ENCODE data around the gene TMPRSS13. TPM values are rescaled to one million over a fixed set of nuclear protein-coding genes. Genes with fewer than 3 reads are reported as not detected.

The TMPRSS13 gene
- polyA plus RNA-seq, 1 donor from 2014 or later: 0.35 TPM

DNA sequence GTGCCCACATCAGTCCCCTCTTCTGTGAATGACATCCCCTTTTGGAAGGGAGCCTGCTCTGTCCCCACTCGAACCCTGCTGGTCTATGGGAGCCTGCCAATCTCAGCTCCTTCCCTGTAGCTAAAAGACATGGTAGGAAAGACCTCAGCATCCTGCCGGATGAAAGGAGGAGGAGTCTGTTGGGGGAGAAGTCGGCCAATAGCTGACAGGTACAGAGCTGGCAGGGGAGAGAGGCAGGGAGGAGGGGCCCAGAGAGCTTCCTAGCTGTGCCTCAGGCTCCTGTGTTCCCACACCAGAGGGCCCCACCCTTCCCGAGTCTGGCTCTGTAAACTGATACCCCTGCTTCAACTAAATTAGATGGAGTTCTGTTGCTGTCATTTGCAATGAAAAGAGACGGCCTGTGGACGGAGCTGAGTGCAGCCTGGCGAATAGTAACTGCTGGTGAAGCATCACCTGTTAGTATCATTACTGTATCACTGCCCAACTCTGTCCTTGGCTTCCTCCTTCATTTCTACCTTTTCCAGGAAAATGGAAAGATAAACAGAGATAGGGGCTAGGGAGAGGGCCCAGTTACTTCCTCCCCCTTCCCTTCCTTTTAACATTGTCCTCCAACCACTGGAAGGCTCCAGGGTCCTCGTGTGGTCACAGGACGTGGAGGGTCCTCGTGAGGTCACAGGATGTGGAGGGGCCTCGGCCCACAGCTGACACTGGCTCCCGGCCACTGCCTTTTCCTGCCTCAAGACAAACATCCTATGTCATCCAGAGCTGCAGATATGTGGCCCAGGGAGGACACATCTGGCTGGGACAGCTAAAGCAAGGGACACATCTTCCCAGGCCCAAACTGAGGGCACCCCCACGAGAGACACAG is 67.8 kb downstream of the TMPRSS13 start:
- no peak overlapping the region for H3K27ac Mint-ChIP-seq
- H3K4me3 Mint-ChIP-seq: no peak overlapping the region
- H3K4me1 Mint-ChIP-seq: no peaks in the 10 kb centered on the region
- H3K36me3 Mint-ChIP-seq: peaks cover 4% of the 10 kb centered on the region
- no peaks in the 10 kb centered on the region for H3K9me3 Mint-ChIP-seq
- H3K27me3 Mint-ChIP-seq: no peaks in the 10 kb centered on the region

DNA sequence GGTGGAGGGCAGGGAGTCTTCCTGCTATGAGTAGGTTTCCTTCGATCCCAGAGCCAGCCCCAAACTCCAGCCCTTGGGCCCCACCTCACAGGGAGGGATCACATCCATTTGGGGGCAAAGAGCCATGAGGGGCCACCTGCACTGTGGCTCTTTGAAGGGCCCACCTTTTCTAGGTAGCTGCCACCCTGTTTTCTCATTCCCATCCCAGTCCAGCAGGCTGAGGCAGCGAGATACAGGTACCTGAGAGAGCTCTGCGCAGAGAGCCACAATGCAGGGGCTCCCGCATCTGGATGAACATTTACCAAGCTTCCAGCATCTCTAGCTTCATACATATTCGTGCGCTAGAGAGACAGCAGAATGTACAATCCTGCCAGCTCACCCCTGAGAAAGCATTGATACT is 69.1 kb downstream of the TMPRSS13 start:
- H3K4me1 Mint-ChIP-seq: no peaks in the 10 kb centered on the region
- peaks cover 4% of the 10 kb centered on the region for H3K36me3 Mint-ChIP-seq
- peaks cover 4% of the 10 kb centered on the region for H3K27me3 Mint-ChIP-seq
- no peak overlapping the region for H3K4me3 Mint-ChIP-seq
- H3K9me3 Mint-ChIP-seq: no peaks in the 10 kb centered on the region
- H3K27ac Mint-ChIP-seq: no peak overlapping the region

- peaks cover 0 to 1% (median 0%) of the 10 kb centered on the region in 3 donors for H3K9me3 Mint-ChIP-seq
- peaks cover 4% of the 10 kb centered on the region for H3K27me3 Mint-ChIP-seq
- H3K4me3 Mint-ChIP-seq: no peak overlapping the region
- no peaks in the 10 kb centered on the region for H3K4me1 Mint-ChIP-seq
- no peak overlapping the region for H3K27ac Mint-ChIP-seq
- H3K36me3 Mint-ChIP-seq: peaks cover 4% of the 10 kb centered on the region
These were observed 69.6 kb downstream of the TMPRSS13 start for GRCh38 chr11:117859488-117860112.

- no peaks in the 10 kb centered on the region for H3K4me1 Mint-ChIP-seq
- peaks cover 4% of the 10 kb centered on the region for H3K36me3 Mint-ChIP-seq
- H3K9me3 Mint-ChIP-seq: peaks cover 0 to 3% (median 0%) of the 10 kb centered on the region in 3 donors
- H3K27me3 Mint-ChIP-seq: peaks cover 4% of the 10 kb centered on the region
- no peak overlapping the region for H3K4me3 Mint-ChIP-seq
- H3K27ac Mint-ChIP-seq: no peak overlapping the region
These were observed 70.1 kb downstream of the TMPRSS13 start for GRCh38 chr11:117859061-117859460.

DNA sequence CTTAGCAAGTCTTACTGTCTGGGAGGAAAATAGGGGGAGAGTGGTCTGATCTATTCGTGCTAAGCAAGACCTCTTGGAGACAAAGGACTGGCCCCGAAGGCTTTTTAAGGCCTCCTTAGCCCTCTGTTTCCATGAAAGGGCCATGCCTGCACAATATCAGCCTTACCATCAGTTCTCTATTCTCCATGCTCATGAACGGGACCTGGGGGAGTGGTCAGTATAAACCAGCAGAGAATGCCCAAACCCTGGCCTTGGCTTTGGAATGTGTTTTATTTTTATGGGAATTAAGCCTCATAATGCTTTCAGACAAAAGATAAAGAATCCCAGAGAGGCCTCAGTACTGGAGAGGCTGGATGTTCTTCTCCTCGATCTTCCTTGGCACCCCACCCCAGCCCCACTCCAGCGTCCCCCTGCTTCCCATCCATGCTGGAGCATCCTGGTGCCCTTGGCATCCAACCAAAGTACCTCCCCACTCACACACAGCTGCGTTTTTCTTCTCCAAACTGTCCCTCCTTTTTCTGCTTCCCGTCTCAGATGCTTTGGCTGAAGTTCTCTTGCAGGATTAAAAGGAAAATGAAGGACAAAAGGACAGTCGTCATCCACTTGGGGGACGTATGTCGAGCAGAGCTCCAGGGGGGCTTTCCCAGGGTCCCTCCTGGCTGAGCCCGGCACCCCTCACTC is 71.3 kb downstream of the TMPRSS13 start:
- peak overlapping the region in 1 of 4 donors; percentile 33 for H3K4me3 Mint-ChIP-seq
- H3K4me1 Mint-ChIP-seq: no peaks in the 10 kb centered on the region
- H3K27me3 Mint-ChIP-seq: peaks cover 8% of the 10 kb centered on the region

GRCh38 chr11:117855912-117856651 is 73.1 kb downstream of the TMPRSS13 start:
- peaks cover 6% of the 10 kb centered on the region for H3K36me3 Mint-ChIP-seq
- H3K4me3 Mint-ChIP-seq: no peak overlapping the region
- peaks cover 0 to 7% (median 7%) of the 10 kb centered on the region in 3 donors for H3K9me3 Mint-ChIP-seq
- peaks cover 11% of the 10 kb centered on the region for H3K27me3 Mint-ChIP-seq
- no peaks in the 10 kb centered on the region for H3K4me1 Mint-ChIP-seq
- no peak overlapping the region for H3K27ac Mint-ChIP-seq

More for the DNA sequence above, 71.3 kb downstream of the TMPRSS13 start:
- Mint-ChIP-seq H3K27ac (no peak overlapping the region), H3K9me3 (peaks cover 0 to 4% (median 2%) of the 10 kb centered on the region in 3 donors), H3K36me3 (peaks cover 4% of the 10 kb centered on the region)

DNA sequence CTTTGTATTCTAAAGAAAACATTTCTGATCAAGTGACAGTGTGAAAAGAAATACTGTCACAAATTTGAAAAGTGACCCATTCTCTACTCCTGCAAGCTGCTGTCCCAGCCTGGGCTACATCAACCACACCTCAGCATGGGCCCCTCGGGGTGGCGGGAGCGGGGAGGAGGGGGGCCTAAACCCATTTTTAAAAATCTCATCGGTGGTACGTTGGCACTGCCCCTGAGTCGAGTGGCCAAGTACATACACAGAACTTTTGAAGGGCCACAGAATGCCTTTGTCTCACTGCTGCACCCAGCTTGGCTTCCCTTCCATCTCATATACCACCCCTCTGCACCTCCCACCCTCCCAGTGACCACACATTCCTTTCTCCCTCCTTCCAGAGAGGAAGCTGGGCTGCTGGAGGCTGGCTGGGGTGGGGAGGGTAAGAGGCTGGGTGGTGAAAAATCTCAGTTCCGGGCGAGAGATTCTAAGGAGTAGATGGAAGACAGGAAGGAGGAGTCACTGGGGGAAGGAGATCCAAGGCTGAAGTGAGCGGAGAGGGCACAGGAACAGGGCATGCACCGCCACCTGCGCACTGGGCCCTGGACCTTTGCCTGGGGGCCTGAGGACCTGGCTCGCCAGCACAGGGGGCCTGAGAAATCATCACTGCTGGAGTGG is 73.9 kb downstream of the TMPRSS13 start:
- peaks cover 6% of the 10 kb centered on the region for H3K36me3 Mint-ChIP-seq
- no peak overlapping the region for H3K4me3 Mint-ChIP-seq
- no peaks in the 10 kb centered on the region for H3K4me1 Mint-ChIP-seq
- no peak overlapping the region for H3K27ac Mint-ChIP-seq
- peaks cover 0 to 7% (median 7%) of the 10 kb centered on the region in 3 donors for H3K9me3 Mint-ChIP-seq
- peaks cover 11% of the 10 kb centered on the region for H3K27me3 Mint-ChIP-seq

DNA sequence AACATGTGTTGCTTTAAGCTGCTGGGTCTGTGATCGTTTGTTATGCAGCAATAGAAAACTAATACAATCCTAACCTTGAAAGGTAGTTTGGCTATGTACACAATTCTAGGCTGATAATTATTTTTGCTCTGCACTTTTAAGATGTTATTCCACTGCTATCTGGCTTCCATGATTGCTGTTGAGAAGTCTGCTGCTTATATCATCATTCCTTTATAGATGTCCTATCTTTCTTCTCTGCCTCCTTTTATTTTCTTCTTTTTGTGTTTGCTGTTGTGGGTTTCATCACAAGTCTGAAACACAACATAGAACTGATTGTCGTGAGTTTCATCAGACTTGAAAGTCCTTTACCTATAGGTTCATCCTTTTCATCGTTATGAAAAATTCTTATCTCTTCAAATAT is 76.9 kb downstream of the TMPRSS13 start:
- peaks cover 13% of the 10 kb centered on the region for H3K27me3 Mint-ChIP-seq
- H3K4me1 Mint-ChIP-seq: no peaks in the 10 kb centered on the region
- H3K27ac Mint-ChIP-seq: no peak overlapping the region
- peaks cover 0 to 7% (median 7%) of the 10 kb centered on the region in 3 donors for H3K9me3 Mint-ChIP-seq
- H3K4me3 Mint-ChIP-seq: peak overlapping the region in 1 of 4 donors; percentile 29
- peaks cover 6% of the 10 kb centered on the region for H3K36me3 Mint-ChIP-seq

- H3K27ac Mint-ChIP-seq: no peak overlapping the region
- H3K4me1 Mint-ChIP-seq: no peaks in the 10 kb centered on the region
- H3K27me3 Mint-ChIP-seq: peaks cover 13% of the 10 kb centered on the region
- H3K36me3 Mint-ChIP-seq: peaks cover 3% of the 10 kb centered on the region
- H3K4me3 Mint-ChIP-seq: no peak overlapping the region
- H3K9me3 Mint-ChIP-seq: peaks cover 0 to 7% (median 7%) of the 10 kb centered on the region in 3 donors
These were observed 77.3 kb downstream of the TMPRSS13 start for GRCh38 chr11:117851852-117852251.

- H3K36me3 Mint-ChIP-seq: peaks cover 3% of the 10 kb centered on the region
- peaks cover 13% of the 10 kb centered on the region for H3K27me3 Mint-ChIP-seq
- H3K27ac Mint-ChIP-seq: no peak overlapping the region
- H3K9me3 Mint-ChIP-seq: peaks cover 0 to 7% (median 7%) of the 10 kb centered on the region in 3 donors
- H3K4me3 Mint-ChIP-seq: no peak overlapping the region
- H3K4me1 Mint-ChIP-seq: no peaks in the 10 kb centered on the region
These were observed 78.1 kb downstream of the TMPRSS13 start for GRCh38 chr11:117851106-117851505.

Other genes with a start within 250 kb of the TMPRSS13 start
- gene DSCAML1, start 132.2 kb downstream of the TMPRSS13 start, polyA plus RNA-seq: not detected
- not detected for gene FXYD2, start 104.7 kb downstream of the TMPRSS13 start, polyA plus RNA-seq
- gene FXYD6, start 52.7 kb downstream of the TMPRSS13 start, polyA plus RNA-seq: not detected
- gene IL10RA, start 57.0 kb upstream of the TMPRSS13 start, polyA plus RNA-seq: 97.1 TPM
- not detected for gene TMPRSS4, start 147.7 kb upstream of the TMPRSS13 start, polyA plus RNA-seq
- gene SMIM35, start 157.6 kb upstream of the TMPRSS13 start, polyA plus RNA-seq: 0.38 TPM
- gene SCN4B, start 223.4 kb upstream of the TMPRSS13 start, polyA plus RNA-seq: not detected
- not detected for gene SCN2B, start 247.2 kb upstream of the TMPRSS13 start, polyA plus RNA-seq